Mesenchymal stem cell (in vitro differentiated cells and primary cell): ENCODE data around the gene TSPYL6.
"Not testable (repeated sequence)": the region's sequence is repeated elsewhere in the genome, so short reads cannot be mapped to it uniquely, and the experiment has no call there.

Experiments used
- DNase-seq: peaks from one replicate; pipeline ENCODE4 v3.0.0-alpha.2; 2013
- H2AFZ ChIP-seq: one replicate; pipeline ENCODE4 v1.6.1; 2013; ENCODE audit warnings: low read depth, mild to moderate bottlenecking, control low read depth, inconsistent platforms, low read length, moderate library complexity
- H2AK5ac ChIP-seq: 2 replicates; pipeline ENCODE4 v1.6.1; 2013; ENCODE audit warnings: low read length, moderate library complexity, mild to moderate bottlenecking, inconsistent platforms; ENCODE audit not compliant: severe bottlenecking
- H2BK120ac ChIP-seq: one replicate; pipeline ENCODE4 v1.6.1; 2013; ENCODE audit warnings: low read depth, mild to moderate bottlenecking, inconsistent platforms, low read length, moderate library complexity
- H2BK12ac ChIP-seq, 2 experiments: one replicate each; pipeline ENCODE4 v1.6.1; 2013; ENCODE audit warnings: inconsistent platforms in 2 of 2, low read length in 2 of 2, mild to moderate bottlenecking in 2 of 2, moderate library complexity in 2 of 2, control low read depth in 1 of 2
- H2BK15ac ChIP-seq: one replicate; pipeline ENCODE4 v1.6.1; 2013; ENCODE audit warnings: mild to moderate bottlenecking, low read depth, inconsistent platforms; ENCODE audit not compliant: poor library complexity, severe bottlenecking
- H2BK5ac ChIP-seq: 2 replicates; pipeline ENCODE4 v1.6.1; 2013; ENCODE audit warnings: low read depth, mild to moderate bottlenecking, low read length, control low read depth, inconsistent platforms; ENCODE audit not compliant: poor library complexity, severe bottlenecking
- H3K14ac ChIP-seq, 2 experiments: one replicate each; pipeline ENCODE4 v1.6.1; 2013; ENCODE audit warnings: inconsistent platforms in 2 of 2, low read length in 2 of 2, control low read depth in 1 of 2, mild to moderate bottlenecking in 1 of 2, moderate library complexity in 1 of 2
- H3K18ac ChIP-seq, 2 experiments: one replicate each; pipeline ENCODE4 v1.6.1; 2013; ENCODE audit warnings: inconsistent platforms in 2 of 2, low read length in 2 of 2, control low read depth in 1 of 2, low read depth in 1 of 2, mild to moderate bottlenecking in 1 of 2
- H3K23ac ChIP-seq, 2 experiments: one replicate each; pipeline ENCODE4 v1.6.1; 2013; ENCODE audit warnings: inconsistent platforms in 2 of 2, low read length in 2 of 2, mild to moderate bottlenecking in 2 of 2, moderate library complexity in 2 of 2, control low read depth in 1 of 2
- H3K27ac ChIP-seq: 2 replicates; pipeline ENCODE4 v1.5.1; 2013; ENCODE audit warnings: mild to moderate bottlenecking, moderate library complexity, low read length, control low read depth, inconsistent platforms; ENCODE audit not compliant: poor library complexity, severe bottlenecking
- H3K27me3 ChIP-seq, 2 experiments: 2 replicates each; pipeline versions ENCODE4 v1.6.1 to v1.7.0; 2013; ENCODE audit warnings: low read length in 2 of 2, mild to moderate bottlenecking in 2 of 2, moderate library complexity in 2 of 2, control low read depth in 1 of 2, inconsistent platforms in 1 of 2; ENCODE audit not compliant: control insufficient read depth in 1 of 2, insufficient read depth in 1 of 2
- H3K36me3 ChIP-seq, 2 experiments: 2 replicates each; pipeline versions ENCODE4 v1.6.1 to v1.7.0; 2013; ENCODE audit warnings: low read length in 2 of 2, control low read depth in 1 of 2, inconsistent platforms in 1 of 2, low read depth in 1 of 2, mild to moderate bottlenecking in 1 of 2; ENCODE audit not compliant: insufficient read depth in 2 of 2, control insufficient read depth in 1 of 2
- H3K4ac ChIP-seq, 2 experiments: one replicate each; pipeline ENCODE4 v1.6.1; 2013; ENCODE audit warnings: inconsistent platforms in 2 of 2, low read length in 2 of 2, mild to moderate bottlenecking in 2 of 2, moderate library complexity in 2 of 2, control low read depth in 1 of 2, low read depth in 1 of 2
- H3K4me1 ChIP-seq: 2 replicates; pipeline ENCODE4 v1.6.1; 2013; ENCODE audit warnings: low read depth, low read length, control low read depth; ENCODE audit not compliant: control insufficient read depth, insufficient read depth
- H3K4me2 ChIP-seq: 2 replicates; pipeline ENCODE4 v1.6.1; 2013; ENCODE audit warnings: low read length, mild to moderate bottlenecking, inconsistent platforms; ENCODE audit not compliant: poor library complexity, severe bottlenecking
- H3K4me3 ChIP-seq, 2 experiments: 2 replicates each; pipeline versions ENCODE4 v1.5.1 to v1.7.0; 2013; ENCODE audit warnings: low read length in 2 of 2, mild to moderate bottlenecking in 2 of 2, control low read depth in 1 of 2, low read depth in 1 of 2; ENCODE audit not compliant: insufficient read depth in 1 of 2
- H3K79me1 ChIP-seq: replicated peaks from 2 replicates; pipeline ENCODE4 v1.6.1; 2013; ENCODE audit warnings: mild to moderate bottlenecking, control low read depth, low read length, inconsistent platforms; ENCODE audit not compliant: poor library complexity, severe bottlenecking
- H3K9ac ChIP-seq: 2 replicates; pipeline ENCODE4 v1.7.0; 2013; ENCODE audit warnings: mild to moderate bottlenecking, low read length, moderate library complexity
- H3K9me3 ChIP-seq: 2 replicates; pipeline ENCODE4 v1.7.0; 2013; ENCODE audit warnings: mild to moderate bottlenecking, low read length; ENCODE audit not compliant: control insufficient read depth
- H4K8ac ChIP-seq: one replicate; pipeline ENCODE4 v1.6.1; 2013; ENCODE audit warnings: inconsistent platforms, mild to moderate bottlenecking, low read length, moderate library complexity
- H4K91ac ChIP-seq: one replicate; pipeline ENCODE4 v1.6.1; 2013; ENCODE audit warnings: mild to moderate bottlenecking, low read length, inconsistent platforms
- WGBS: methylation state at CpG from one replicate; pipeline ENCODE4 v1.1.7; 2013; ENCODE audit warnings: mixed read lengths; 5-methylcytosine and 5-hydroxymethylcytosine counted together

Gene TSPYL6

DNA sequence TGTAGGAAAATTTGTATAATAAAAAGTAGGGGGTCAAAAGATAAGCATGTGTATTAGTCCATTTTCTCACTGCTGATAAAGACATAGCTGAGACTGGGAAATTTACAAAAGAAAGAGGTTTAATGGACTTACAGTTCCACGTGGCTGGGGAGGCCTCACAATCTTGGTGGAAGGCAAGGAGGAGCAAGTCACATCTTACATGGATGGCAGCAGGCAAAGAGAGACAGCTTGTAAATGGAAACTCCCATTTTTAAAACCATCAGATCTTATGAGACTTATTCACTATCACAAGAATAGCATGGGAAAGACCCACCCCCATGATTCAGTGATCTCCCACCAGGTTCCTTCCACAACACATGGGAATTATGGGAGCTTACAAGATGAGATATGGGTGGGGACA lies 9.1 kb upstream of the TSPYL6 start:
- not testable (repeated sequence) for H3K79me1 ChIP-seq, H3K4me3 ChIP-seq, H3K4me2 ChIP-seq, H2BK120ac ChIP-seq, H4K91ac ChIP-seq, H3K27ac ChIP-seq, H3K4ac ChIP-seq, H3K9ac ChIP-seq, H3K9me3 ChIP-seq, DNase-seq, H3K36me3 ChIP-seq, H3K23ac ChIP-seq, H2BK12ac ChIP-seq, H3K27me3 ChIP-seq, H2AFZ ChIP-seq, H3K4me1 ChIP-seq, H3K18ac ChIP-seq, H3K14ac ChIP-seq, H2AK5ac ChIP-seq, H4K8ac ChIP-seq, H2BK5ac ChIP-seq, H2BK15ac ChIP-seq
- 60% methylated on average over 1 of the region's 1 CpG for WGBS

DNA sequence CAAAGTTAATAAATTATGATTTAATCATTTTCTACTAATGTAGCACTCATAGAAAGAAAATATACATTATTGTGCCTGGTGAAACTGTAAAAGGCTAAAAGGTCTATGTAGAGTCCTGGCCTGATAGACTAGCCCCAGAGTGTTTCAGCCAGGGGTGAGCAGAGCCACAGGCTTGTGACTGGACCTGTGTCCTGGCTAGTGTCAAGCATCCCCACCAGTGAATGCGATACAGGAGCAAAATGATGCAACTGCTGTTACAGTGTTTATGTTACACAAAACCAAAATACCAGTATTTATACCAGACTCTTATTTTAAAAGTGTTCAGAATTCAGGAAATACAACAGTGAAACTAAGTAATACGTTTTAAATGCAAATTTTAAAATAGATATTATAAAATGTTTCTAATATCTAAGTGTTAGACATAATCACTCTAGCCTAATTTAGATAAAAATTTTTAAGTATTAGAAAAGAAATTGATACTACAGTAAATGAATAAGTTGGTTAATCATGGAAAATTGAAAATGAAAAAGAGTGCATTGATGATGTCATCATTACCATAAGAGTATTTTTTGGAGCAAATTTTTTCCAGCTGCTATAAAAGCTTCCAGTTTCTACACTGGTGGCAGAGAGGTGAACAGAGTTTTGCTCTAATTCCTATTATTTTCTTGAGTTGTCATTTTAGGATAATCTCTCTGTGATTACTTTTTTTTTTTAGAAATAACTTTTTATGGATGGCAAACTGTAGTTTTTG lies 6.2 kb upstream of the TSPYL6 start:
- Histone ChIP-seq H2BK12ac (no peak overlapping the region), H3K36me3 (no peaks in the 10 kb centered on the region)

DNA sequence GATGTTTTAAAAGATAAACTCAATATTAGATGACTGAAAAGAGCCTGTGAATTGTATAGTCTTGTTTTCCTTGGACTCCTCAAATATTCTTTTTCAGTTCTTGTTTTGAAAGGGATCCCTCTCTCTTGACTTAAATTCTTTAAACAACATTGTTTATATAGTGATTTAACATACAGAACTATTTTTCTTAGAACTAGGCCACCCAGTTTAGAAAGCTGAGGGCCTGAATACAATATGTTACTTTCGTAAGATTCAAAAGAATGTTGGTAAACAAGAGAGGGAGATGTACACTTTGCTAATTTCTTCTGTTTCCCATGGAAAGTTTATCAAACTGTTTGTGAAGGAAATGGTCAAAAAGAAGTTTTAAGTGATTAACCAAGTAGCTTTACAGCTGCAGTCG lies 5.5 kb upstream of the TSPYL6 start:
- H3K79me1 ChIP-seq = no peaks in the 10 kb centered on the region
- no peaks in the 10 kb centered on the region for H3K9me3 ChIP-seq
- H3K18ac ChIP-seq = no peak overlapping the region
- no peak overlapping the region for H2BK5ac ChIP-seq
- H3K27me3 ChIP-seq = no peaks in the 10 kb centered on the region
- H3K36me3 ChIP-seq = no peaks in the 10 kb centered on the region
- peaks cover 2% of the 10 kb centered on the region for H3K4me1 ChIP-seq
- H2AFZ ChIP-seq = no peak overlapping the region
- H2AK5ac ChIP-seq = no peak overlapping the region
- no peak overlapping the region for H4K8ac ChIP-seq
- no peak overlapping the region for H3K4ac ChIP-seq
- H2BK12ac ChIP-seq = no peak overlapping the region
- no peak overlapping the region for H3K9ac ChIP-seq
- H2BK15ac ChIP-seq = no peak overlapping the region
- no peak overlapping the region for H2BK120ac ChIP-seq
- H4K91ac ChIP-seq = no peak overlapping the region
- H3K27ac ChIP-seq = peak overlapping the region; percentile 23
- H3K23ac ChIP-seq = no peak overlapping the region
- no peak overlapping the region for H3K4me3 ChIP-seq
- no peak overlapping the region for H3K14ac ChIP-seq
- DNase-seq = peak; percentile 47
- 29% methylated on average over 2 of the region's 2 CpGs for WGBS
- H3K4me2 ChIP-seq = no peak overlapping the region

More for the DNA sequence above, 6.2 kb upstream of the TSPYL6 start:
- no peak overlapping the region for H2AK5ac ChIP-seq
- H2BK15ac ChIP-seq = no peak overlapping the region
- no peak overlapping the region for H2AFZ ChIP-seq
- H3K14ac ChIP-seq = no peak overlapping the region
- H3K4ac ChIP-seq = no peak overlapping the region
- H2BK5ac ChIP-seq = no peak overlapping the region
- DNase-seq = peak; percentile 82
- no peak overlapping the region for H4K91ac ChIP-seq
- H3K23ac ChIP-seq = no peak overlapping the region
- peak overlapping the region; percentile 53 for H3K27ac ChIP-seq
- no CpG with 5 or more reads among the region's 2 CpGs for WGBS
- H3K79me1 ChIP-seq = no peaks in the 10 kb centered on the region
- no peak overlapping the region for H3K9ac ChIP-seq
- peaks cover 2% of the 10 kb centered on the region for H3K4me1 ChIP-seq
- no peak overlapping the region for H4K8ac ChIP-seq
- peak overlapping the region; percentile 49 for H3K4me2 ChIP-seq
- H2BK120ac ChIP-seq = no peak overlapping the region
- H3K4me3 ChIP-seq = no peak overlapping the region
- H3K18ac ChIP-seq = no peak overlapping the region
- no peaks in the 10 kb centered on the region for H3K27me3 ChIP-seq
- H3K9me3 ChIP-seq = no peaks in the 10 kb centered on the region

- Histone ChIP-seq H2BK120ac (no peak overlapping the region), H3K36me3 (no peaks in the 10 kb centered on the region), H4K8ac (no peak overlapping the region), H3K79me1 (no peaks in the 10 kb centered on the region), H2BK12ac (peak overlapping the region in 1 of 2 experiments; percentile 29), H3K14ac (no peak overlapping the region), H3K27ac (no peak overlapping the region), H3K4me2 (no peak overlapping the region), H3K18ac (peak overlapping the region in 1 of 2 experiments; percentile 19), H2BK5ac (no peak overlapping the region), H3K23ac (no peak overlapping the region), H3K4me1 (peaks cover 2% of the 10 kb centered on the region), H2AFZ (no peak overlapping the region), H3K9me3 (no peaks in the 10 kb centered on the region), H4K91ac (no peak overlapping the region), H2BK15ac (no peak overlapping the region), H3K4me3 (no peak overlapping the region), H3K27me3 (no peaks in the 10 kb centered on the region), H2AK5ac (no peak overlapping the region), H3K9ac (no peak overlapping the region), H3K4ac (peak overlapping the region in 1 of 2 experiments; percentile 11)
- no peak for DNase-seq
- WGBS = 98% methylated on average over 2 of the region's 2 CpGs
Observed at GRCh38 chr2:54260241-54260595, 4.2 kb upstream of the TSPYL6 start.
